GM12878 (cell line): Measurements from ENCODE around the gene HIVEP3. TPM values are rescaled to one million over a fixed set of nuclear protein-coding genes. Genes with fewer than 3 reads are reported as not detected.

Experiments used
- ATAC-seq: fragments of 200-7000 bp; cut with Tn5 transposase; 3 replicates; pipeline ENCODE4 v1.9.1; 2020; ENCODE audit warnings: mild to moderate bottlenecking, moderate library complexity
- BruUV-seq: library from RNA; stranded (reverse); fragments of 400-500 nt; replicated peaks from 2 replicates; lab custom pipeline; 2021; lab: Mats Ljungman, UMichigan
- CTCF ChIA-PET: fragments of 300-600 bp; sonication (Branson Sonifier 250); formaldehyde crosslinking; extraction: SDS; loops from one replicate; lab custom pipeline; 2021; ENCODE audit warnings: inconsistent platforms; lab: Yijun Ruan, JAX
- POLR2A ChIA-PET: fragments of 350-600 bp; formaldehyde crosslinking; extraction: SDS; loops from one replicate; lab custom pipeline; 2021; ENCODE audit warnings: inconsistent platforms; lab: Charles Lee
- RAD21 ChIA-PET: fragments of 300-600 bp; sonication (Branson Sonifier 250); formaldehyde crosslinking; loops from one replicate; lab custom pipeline; 2023; ENCODE audit warnings: antibody characterized with exemption; ENCODE audit not compliant: unreplicated experiment; lab: Charles Lee
- SMC1A ChIA-PET: fragments of 300-600 bp; sonication (Branson Sonifier 250); formaldehyde crosslinking; loops from one replicate; lab custom pipeline; 2023; ENCODE audit not compliant: unreplicated experiment, uncharacterized antibody; lab: Charles Lee
- DNase-seq: peaks from one replicate; pipeline ENCODE4 v3.0.0-alpha.2; 2011; ENCODE audit warnings: low read depth, low spot score
- FAIRE-seq: peaks from 3 replicates; lab custom pipeline; 2011; peaks lifted over from hg19 to GRCh38; lab: Jason Lieb, UNC
- H2AFZ ChIP-seq: 2 replicates; pipeline ENCODE4 v1.6.0; 2011; ENCODE audit warnings: low read depth, low read length, control low read depth; ENCODE audit not compliant: control insufficient read depth
- H3K27ac ChIP-seq: 2 replicates; pipeline ENCODE4 v1.5.1; 2011; ENCODE audit warnings: control low read depth; ENCODE audit not compliant: control insufficient read depth, insufficient read depth
- H3K27me3 ChIP-seq, 2 experiments: replicated peaks in 1 of 2; 2 replicates each; pipeline versions ENCODE4 v1.6.0 to v1.6.1; 2011; ENCODE audit warnings: low read length in 1 of 2; ENCODE audit not compliant: control insufficient read depth in 2 of 2, insufficient read depth in 2 of 2
- H3K36me3 ChIP-seq, 2 experiments: 2 replicates each; pipeline ENCODE4 v1.5.1; 2011; ENCODE audit warnings: low read length in 1 of 2; ENCODE audit not compliant: control insufficient read depth in 2 of 2, insufficient read depth in 2 of 2
- H3K4me1 ChIP-seq: 2 replicates; pipeline ENCODE4 v1.6.1; 2011; ENCODE audit warnings: mild to moderate bottlenecking, low read length, moderate library complexity, mixed read lengths; ENCODE audit not compliant: control insufficient read depth, insufficient read depth
- H3K4me2 ChIP-seq: 2 replicates; pipeline ENCODE4 v1.6.0; 2011; ENCODE audit warnings: control low read depth; ENCODE audit not compliant: control insufficient read depth, insufficient read depth
- H3K4me3 ChIP-seq: fragments of 200-600 bp; sonication (generic); 2 replicates; pipeline ENCODE4 v1.5.1; 2016
- H3K79me2 ChIP-seq: 2 replicates; pipeline ENCODE4 v1.6.0; 2011; ENCODE audit warnings: low read length; ENCODE audit not compliant: control insufficient read depth, insufficient read depth
- H3K9ac ChIP-seq: 2 replicates; pipeline ENCODE4 v1.8.0; 2011; ENCODE audit warnings: low read length, control low read depth, mixed read lengths; ENCODE audit not compliant: control insufficient read depth, insufficient read depth
- H3K9me3 ChIP-seq: replicated peaks from 3 replicates; pipeline ENCODE4 v1.5.1; 2011; ENCODE audit warnings: mild to moderate bottlenecking, low read length; ENCODE audit not compliant: control insufficient read depth, insufficient read depth
- H4K20me1 ChIP-seq: 2 replicates; pipeline ENCODE4 v1.6.0; 2011; ENCODE audit not compliant: control insufficient read depth, insufficient read depth
- CEBPB ChIP-seq, 2 experiments: fragments of 150-350 bp in 1 of 2; IDR thresholded peaks; 2 replicates each; pipeline ENCODE4 v1.6.1; 2012 to 2014; ENCODE audit warnings: low read depth in 2 of 2, low read length in 2 of 2, borderline replicate concordance in 1 of 2, inconsistent platforms in 1 of 2
- IKZF2 ChIP-seq, 2 experiments: fragments of 450-650 bp; IDR thresholded peaks; 2 replicates each; pipeline ENCODE4 v1.6.1; 2017; ENCODE audit warnings: mild to moderate bottlenecking in 2 of 2, moderate library complexity in 2 of 2
- IRF4 ChIP-seq: IDR thresholded peaks from 2 replicates; pipeline ENCODE4 v1.6.1; 2011; ENCODE audit warnings: low read depth, low read length
- KLF5 ChIP-seq: fragments of 450-650 bp; IDR thresholded peaks from 2 replicates; pipeline ENCODE4 v1.6.1; 2014; ENCODE audit warnings: mild to moderate bottlenecking; ENCODE audit not compliant: partially characterized antibody
- NR2C1 ChIP-seq: fragments of 450-650 bp; IDR thresholded peaks from 2 replicates; pipeline ENCODE4 v1.6.1; 2017; ENCODE audit warnings: antibody characterized with exemption, mild to moderate bottlenecking, moderate library complexity
- NRF1 ChIP-seq: conservative IDR thresholded peaks from 2 replicates; pipeline ENCODE4 v1.6.1; 2011; ENCODE audit warnings: mild to moderate bottlenecking, low read depth, low read length, improper control_type of control experiment
- POU2F2 ChIP-seq: IDR thresholded peaks from 3 replicates; pipeline ENCODE4 v1.6.1; 2011; ENCODE audit warnings: low read depth, mild to moderate bottlenecking, low read length, borderline replicate concordance
- RAD21 ChIP-seq: IDR thresholded peaks from 2 replicates; pipeline ENCODE4 v1.6.1; 2011; ENCODE audit warnings: mild to moderate bottlenecking, low read depth, low read length, moderate library complexity; ENCODE audit not compliant: insufficient read depth
- RUNX3 ChIP-seq: IDR thresholded peaks from 2 replicates; pipeline ENCODE4 v1.6.1; 2012; ENCODE audit warnings: low read length, inconsistent platforms
- SPI1 ChIP-seq: IDR thresholded peaks from 2 replicates; pipeline ENCODE4 v1.6.1; 2011; ENCODE audit warnings: low read depth, mild to moderate bottlenecking, low read length, moderate library complexity, borderline replicate concordance; ENCODE audit not compliant: insufficient read depth
- TARDBP ChIP-seq: IDR thresholded peaks from 2 replicates; pipeline ENCODE4 v1.6.1; 2016; ENCODE audit warnings: borderline replicate concordance
- WGBS: methylation state at CpG from one replicate; pipeline ENCODE4 v1.1.6; 2016; ENCODE audit warnings: low lambda C conversion rate; ENCODE audit not compliant: insufficient replicate concordance, insufficient coverage; ENCODE audit errors: missing lambda C conversion rate; 5-methylcytosine and 5-hydroxymethylcytosine counted together
- in situ Hi-C: fragments of 300-500 bp; cut with MboI; formaldehyde crosslinking; loops from 9 replicates; pipeline ENCODE4 v1.14.3; 2018; ENCODE audit warnings: mixed read lengths
- intact Hi-C: fragments of 100-400 bp; cut with micrococcal nuclease; formaldehyde crosslinking; loops from one replicate; pipeline ENCODE4 v1.14.2; 2022; ENCODE audit not compliant: unreplicated experiment
- polyA plus RNA-seq, 11 experiments: library from polyadenylated mRNA; depleted of rRNA in 4 of 11; unstranded in 6 of 11; stranded (reverse) in 5 of 11; fragments of >200 nt; fragmentation: Nextera tagmentation in 4 of 11; fragmentation: Illumina TruSeq in 1 of 11; extraction: Ambion mirVana in 4 of 11; extraction: Trizol in 1 of 11; gene quantifications; 1 replicate in 1 of 11; 2 replicates in 10 of 11; pipeline versions ENCODE4 v1.2.1 to v1.2.3, GENCODE V29; 2011 to 2016; ENCODE audit warnings: inconsistent platforms in 2 of 11, missing spikeins in 2 of 11, low read depth in 1 of 11
- total RNA-seq, 4 experiments: library from RNA; depleted of rRNA in 3 of 4; stranded (reverse); fragments of >200 nt in 3 of 4; fragmentation: Illumina TruSeq in 1 of 4; extraction: Trizol in 1 of 4; gene quantifications; 2 replicates each; pipeline versions ENCODE4 v1.2.1 to v1.2.3, GENCODE V29; 2013 to 2021
- TF ChIP-seq, protein P1 (sequence below): fragments of 450-650 bp; formaldehyde crosslinking; IDR thresholded peaks from 2 replicates; pipeline ENCODE4 v1.4.0; 2022; ENCODE audit warnings: mild to moderate bottlenecking, moderate library complexity
- TF ChIP-seq, protein P2 (sequence below): fragments of 450-650 bp; formaldehyde crosslinking; IDR thresholded peaks from 2 replicates; pipeline ENCODE4 v1.4.0; 2020; ENCODE audit warnings: mild to moderate bottlenecking, moderate library complexity

The HIVEP3 gene
- total and polyA plus RNA-seq, 10 of the 15 experiments (the other 5 are each of a cell fraction or from before 2014, with no cell fraction given) = 1.8 to 13.6 (median 3.8) TPM

DNA sequence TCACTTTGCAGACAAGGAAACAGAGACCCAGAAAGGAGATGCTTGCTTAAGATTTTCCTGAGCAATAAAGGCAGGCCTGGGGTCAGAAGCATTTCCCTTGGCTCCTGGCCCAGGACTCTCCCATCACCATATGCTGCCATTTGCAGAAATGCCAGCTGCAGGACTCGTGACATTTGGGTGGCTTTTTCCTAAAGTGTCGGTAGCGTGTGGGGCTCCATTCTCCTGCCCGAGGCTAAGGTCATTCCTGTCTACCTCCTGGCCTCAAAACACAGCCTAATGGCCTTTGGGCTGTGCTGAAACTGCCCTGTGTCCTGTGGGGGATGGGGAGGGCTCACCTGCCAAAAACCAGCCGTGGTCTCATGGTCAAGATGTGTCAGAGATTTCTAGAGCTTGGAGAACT is 218.1 kb downstream of the HIVEP3 start:
- no TSS peak for BruUV-seq
- no peaks in the 10 kb centered on the region for H3K9me3 ChIP-seq
- H3K36me3 ChIP-seq = no peaks in the 10 kb centered on the region
- WGBS = 86% methylated on average over 5 of the region's 5 CpGs
- no peaks in the 10 kb centered on the region for H3K79me2 ChIP-seq
- no peaks in the 10 kb centered on the region for H3K27me3 ChIP-seq
- H3K27ac ChIP-seq = no peak overlapping the region
- in situ Hi-C loops = no loop called here
- ATAC-seq (no peak; the same call in 1 of the 3 replicates), FAIRE-seq (no peak), DNase-seq (no peak)
- H3K4me2 ChIP-seq = no peak overlapping the region
- H3K4me1 ChIP-seq = peaks cover 35% of the 10 kb centered on the region
- no peaks in the 10 kb centered on the region for H4K20me1 ChIP-seq
- H3K9ac ChIP-seq = no peak overlapping the region
- CTCF ChIA-PET = interaction anchor here (0.6 kb wide), 1 partner anchor 20 kb away, joined by 3 read pairs; no protein-coding TSS in a partner anchor
- POLR2A ChIA-PET = interaction anchor here (1.1 to 3.0 kb wide), 4 partner anchors 18 to 79 kb away, joined by 3 to 21 read pairs (median 4); no protein-coding TSS in a partner anchor
- H3K4me3 ChIP-seq = no peak overlapping the region
- RAD21 ChIA-PET = interaction anchor here (0.8 to 6.3 kb wide), 8 partner anchors 9 to 51 kb away, joined by 3 to 81 read pairs (median 10); no protein-coding TSS in a partner anchor
- SMC1A ChIA-PET = interaction anchor here (0.7 to 4.6 kb wide), 6 partner anchors 8 to 28 kb away, joined by 3 to 34 read pairs (median 7); no protein-coding TSS in a partner anchor
- intact Hi-C loops = no loop called here
- no peak overlapping the region for H2AFZ ChIP-seq
- no peak for TF ChIP-seq IRF4
- no peak for TF ChIP-seq NR2C1
- no peak for TF ChIP-seq NRF1
- no peak for TF ChIP-seq TARDBP
- TF ChIP-seq CEBPB (IDR thresholded peaks at IDR 0.05; ENCODE audit: borderline replicate concordance in 1 of 2, low read depth in 2 of 2, low read length in 2 of 2) = no peak
- TF ChIP-seq IKZF2 (IDR thresholded peaks at IDR 0.05) = no peak
- TF ChIP-seq SPI1 = no peak
- TF ChIP-seq, protein P1, sequence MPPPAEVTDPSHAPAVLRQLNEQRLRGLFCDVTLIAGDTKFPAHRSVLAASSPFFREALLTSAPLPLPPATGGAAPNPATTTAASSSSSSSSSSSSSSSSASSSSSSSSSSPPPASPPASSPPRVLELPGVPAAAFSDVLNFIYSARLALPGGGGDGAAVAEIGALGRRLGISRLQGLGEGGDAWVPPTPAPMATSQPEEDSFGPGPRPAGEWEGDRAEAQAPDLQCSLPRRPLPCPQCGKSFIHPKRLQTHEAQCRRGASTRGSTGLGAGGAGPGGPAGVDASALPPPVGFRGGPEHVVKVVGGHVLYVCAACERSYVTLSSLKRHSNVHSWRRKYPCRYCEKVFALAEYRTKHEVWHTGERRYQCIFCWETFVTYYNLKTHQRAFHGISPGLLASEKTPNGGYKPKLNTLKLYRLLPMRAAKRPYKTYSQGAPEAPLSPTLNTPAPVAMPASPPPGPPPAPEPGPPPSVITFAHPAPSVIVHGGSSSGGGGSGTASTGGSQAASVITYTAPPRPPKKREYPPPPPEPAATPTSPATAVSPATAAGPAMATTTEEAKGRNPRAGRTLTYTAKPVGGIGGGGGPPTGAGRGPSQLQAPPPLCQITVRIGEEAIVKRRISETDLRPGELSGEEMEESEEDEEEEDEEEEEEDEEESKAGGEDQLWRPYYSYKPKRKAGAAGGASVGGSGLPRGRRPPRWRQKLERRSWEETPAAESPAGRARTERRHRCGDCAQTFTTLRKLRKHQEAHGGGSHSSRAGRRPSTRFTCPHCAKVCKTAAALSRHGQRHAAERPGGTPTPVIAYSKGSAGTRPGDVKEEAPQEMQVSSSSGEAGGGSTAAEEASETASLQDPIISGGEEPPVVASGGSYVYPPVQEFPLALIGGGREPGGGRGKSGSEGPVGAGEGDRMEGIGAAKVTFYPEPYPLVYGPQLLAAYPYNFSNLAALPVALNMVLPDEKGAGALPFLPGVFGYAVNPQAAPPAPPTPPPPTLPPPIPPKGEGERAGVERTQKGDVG = no peak
- TF ChIP-seq POU2F2 = no peak
- no peak for TF ChIP-seq RAD21
- TF ChIP-seq, protein P2, sequence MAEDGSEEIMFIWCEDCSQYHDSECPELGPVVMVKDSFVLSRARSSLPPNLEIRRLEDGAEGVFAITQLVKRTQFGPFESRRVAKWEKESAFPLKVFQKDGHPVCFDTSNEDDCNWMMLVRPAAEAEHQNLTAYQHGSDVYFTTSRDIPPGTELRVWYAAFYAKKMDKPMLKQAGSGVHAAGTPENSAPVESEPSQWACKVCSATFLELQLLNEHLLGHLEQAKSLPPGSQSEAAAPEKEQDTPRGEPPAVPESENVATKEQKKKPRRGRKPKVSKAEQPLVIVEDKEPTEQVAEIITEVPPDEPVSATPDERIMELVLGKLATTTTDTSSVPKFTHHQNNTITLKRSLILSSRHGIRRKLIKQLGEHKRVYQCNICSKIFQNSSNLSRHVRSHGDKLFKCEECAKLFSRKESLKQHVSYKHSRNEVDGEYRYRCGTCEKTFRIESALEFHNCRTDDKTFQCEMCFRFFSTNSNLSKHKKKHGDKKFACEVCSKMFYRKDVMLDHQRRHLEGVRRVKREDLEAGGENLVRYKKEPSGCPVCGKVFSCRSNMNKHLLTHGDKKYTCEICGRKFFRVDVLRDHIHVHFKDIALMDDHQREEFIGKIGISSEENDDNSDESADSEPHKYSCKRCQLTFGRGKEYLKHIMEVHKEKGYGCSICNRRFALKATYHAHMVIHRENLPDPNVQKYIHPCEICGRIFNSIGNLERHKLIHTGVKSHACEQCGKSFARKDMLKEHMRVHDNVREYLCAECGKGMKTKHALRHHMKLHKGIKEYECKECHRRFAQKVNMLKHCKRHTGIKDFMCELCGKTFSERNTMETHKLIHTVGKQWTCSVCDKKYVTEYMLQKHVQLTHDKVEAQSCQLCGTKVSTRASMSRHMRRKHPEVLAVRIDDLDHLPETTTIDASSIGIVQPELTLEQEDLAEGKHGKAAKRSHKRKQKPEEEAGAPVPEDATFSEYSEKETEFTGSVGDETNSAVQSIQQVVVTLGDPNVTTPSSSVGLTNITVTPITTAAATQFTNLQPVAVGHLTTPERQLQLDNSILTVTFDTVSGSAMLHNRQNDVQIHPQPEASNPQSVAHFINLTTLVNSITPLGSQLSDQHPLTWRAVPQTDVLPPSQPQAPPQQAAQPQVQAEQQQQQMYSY = no peak
- no peak for TF ChIP-seq RUNX3
- no peak for TF ChIP-seq KLF5
